A549 (cell line): ENCODE data around the gene DAB2IP. TPM values are rescaled to one million over a fixed set of nuclear protein-coding genes. Genes with fewer than 3 reads are reported as not detected.

ENCODE experiments used
- ATAC-seq, 2 experiments: fragments of 200-7000 bp in 1 of 2; fragments of >200 bp in 1 of 2; cut with Nextera tagmentation in 1 of 2; cut with Tn5 transposase in 1 of 2; 3 replicates each; pipeline versions ENCODE4 v1.8.0 to v1.9.1; 2018 to 2020; ENCODE audit warnings: mild to moderate bottlenecking in 1 of 2, moderate library complexity in 1 of 2
- CTCF ChIA-PET: fragments of 300-600 bp; sonication (Branson Sonifier 250); formaldehyde crosslinking; extraction: SDS; loops from one replicate; lab custom pipeline; 2021; ENCODE audit warnings: antibody characterized with exemption, inconsistent platforms; lab: Yijun Ruan, JAX
- POLR2A ChIA-PET: fragments of 350-600 bp; formaldehyde crosslinking; extraction: SDS; loops from one replicate; lab custom pipeline; 2021; ENCODE audit warnings: antibody characterized with exemption, inconsistent platforms; lab: Yijun Ruan, JAX
- DNase-seq, 2 experiments: peaks; one replicate each; pipeline versions ENCODE4 v3.0.0 to v3.0.0-alpha.2; 2011 to 2016; ENCODE audit warnings: low read depth in 1 of 2, low spot score in 1 of 2
- FAIRE-seq: peaks from 2 replicates; lab custom pipeline; 2011; peaks lifted over from hg19 to GRCh38; lab: Jason Lieb, UNC
- H3K27ac ChIP-seq, 2 experiments: fragments of >200 bp; sonication (Bioruptor Twin); formaldehyde crosslinking; 3 replicates each; pipeline ENCODE4 v1.5.1; 2016 to 2017
- H3K4me1 ChIP-seq: fragments of >200 bp; sonication (Bioruptor Twin); formaldehyde crosslinking; 3 replicates; pipeline ENCODE4 v1.6.1; 2016
- H3K4me2 ChIP-seq: fragments of >200 bp; sonication (Bioruptor Twin); formaldehyde crosslinking; 3 replicates; pipeline ENCODE4 v1.6.1; 2016
- H3K4me3 ChIP-seq: fragments of >200 bp; sonication (Bioruptor Twin); formaldehyde crosslinking; 3 replicates; pipeline ENCODE4 v1.5.1; 2016
- H3K9me3 ChIP-seq: fragments of >200 bp; sonication (Bioruptor Twin); formaldehyde crosslinking; 3 replicates; pipeline ENCODE4 v1.6.1; 2016
- CEBPB ChIP-seq, 2 experiments: fragments of >200 bp in 1 of 2; sonication (Bioruptor Twin) in 1 of 2; formaldehyde crosslinking in 1 of 2; IDR thresholded peaks; 2 replicates each; pipeline ENCODE4 v1.6.1; 2012 to 2016
- CHD4 ChIP-seq: fragments of 200-600 bp; sonication (generic); IDR thresholded peaks from 2 replicates; pipeline ENCODE4 v1.6.1; 2016; ENCODE audit warnings: antibody characterized with exemption, mild to moderate bottlenecking, borderline replicate concordance
- CTCF ChIP-seq: fragments of >200 bp; sonication (Bioruptor Twin); formaldehyde crosslinking; IDR thresholded peaks from 3 replicates; pipeline ENCODE4 v1.5.1; 2016
- FOSL2 ChIP-seq, 2 experiments: fragments of 450-650 bp in 1 of 2; fragments of >200 bp in 1 of 2; sonication (Bioruptor Twin) in 1 of 2; formaldehyde crosslinking; IDR thresholded peaks; 2 replicates each; pipeline versions ENCODE4 v1.5.0 to v1.6.1; 2016 to 2020; ENCODE audit warnings: mild to moderate bottlenecking in 1 of 2, moderate library complexity in 1 of 2
- HOXB13 ChIP-seq: fragments of 250-450 bp; sonication (Bioruptor Pico); IDR thresholded peaks from 2 replicates; pipeline ENCODE4 v1.5.0; 2020; ENCODE audit warnings: low read depth, mild to moderate bottlenecking, moderate library complexity
- HOXB5 ChIP-seq: fragments of 250-450 bp; sonication (Bioruptor Pico); IDR thresholded peaks from 2 replicates; pipeline ENCODE4 v1.5.0; 2020; ENCODE audit warnings: mild to moderate bottlenecking, moderate library complexity
- JUNB ChIP-seq: fragments of >200 bp; sonication (Bioruptor Twin); formaldehyde crosslinking; IDR thresholded peaks from 2 replicates; pipeline ENCODE4 v1.6.1; 2016
- KDM5A ChIP-seq: fragments of 200-600 bp; sonication (generic); IDR thresholded peaks from 2 replicates; pipeline ENCODE4 v1.6.1; 2016; ENCODE audit warnings: antibody characterized with exemption, mild to moderate bottlenecking
- MAX ChIP-seq: IDR thresholded peaks from 2 replicates; pipeline ENCODE4 v1.6.1; 2012
- MAZ ChIP-seq: fragments of 150-350 bp; IDR thresholded peaks from 2 replicates; pipeline ENCODE4 v1.6.1; 2014; ENCODE audit warnings: antibody characterized with exemption, low read depth, low read length, borderline replicate concordance
- MYC ChIP-seq: IDR thresholded peaks from 2 replicates; pipeline ENCODE4 v1.6.1; 2012; ENCODE audit warnings: mild to moderate bottlenecking, inconsistent platforms, low read length, improper control_type of control experiment, borderline replicate concordance
- NFE2L2 ChIP-seq: fragments of 150-350 bp; conservative IDR thresholded peaks from 2 replicates; pipeline ENCODE4 v1.6.1; 2014; ENCODE audit warnings: low read length
- NPAS2 ChIP-seq: fragments of 250-450 bp; sonication (Bioruptor Pico); IDR thresholded peaks from 2 replicates; pipeline ENCODE4 v1.8.0; 2022; ENCODE audit warnings: mild to moderate bottlenecking, moderate library complexity, borderline replicate concordance
- PHF8 ChIP-seq: fragments of 200-600 bp; sonication (generic); IDR thresholded peaks from 2 replicates; pipeline ENCODE4 v1.6.1; 2016; ENCODE audit warnings: low read depth, mild to moderate bottlenecking, antibody characterized with exemption, moderate library complexity, borderline replicate concordance
- POLR2A ChIP-seq: IDR thresholded peaks from 2 replicates; pipeline ENCODE4 v1.6.1; 2012; ENCODE audit warnings: mild to moderate bottlenecking, low read length
- RARB ChIP-seq: fragments of 250-450 bp; sonication (Bioruptor Pico); IDR thresholded peaks from 2 replicates; pipeline ENCODE4 v1.8.0; 2021; ENCODE audit warnings: mild to moderate bottlenecking, moderate library complexity
- RNF2 ChIP-seq: fragments of 200-600 bp; sonication (generic); IDR thresholded peaks from 2 replicates; pipeline ENCODE4 v1.6.1; 2016; ENCODE audit warnings: low read depth, mild to moderate bottlenecking, antibody characterized with exemption, moderate library complexity, borderline replicate concordance
- ZC3H11A ChIP-seq: fragments of 450-650 bp; IDR thresholded peaks from 2 replicates; pipeline ENCODE4 v1.6.1; 2014; ENCODE audit warnings: antibody characterized with exemption, mild to moderate bottlenecking
- ZNF302 ChIP-seq: fragments of 250-450 bp; sonication (Bioruptor Pico); IDR thresholded peaks from 2 replicates; pipeline ENCODE4 v1.9.0; 2021; ENCODE audit warnings: inconsistent platforms, mild to moderate bottlenecking, moderate library complexity
- WGBS: methylation state at CpG from one replicate; pipeline ENCODE4 v1.1.6; 2017; ENCODE audit errors: missing lambda C conversion rate; 5-methylcytosine and 5-hydroxymethylcytosine counted together
- polyA plus RNA-seq, 4 experiments: library from polyadenylated mRNA; depleted of rRNA in 3 of 4; stranded (reverse); fragments of >200 nt; fragmentation: RNase III in 1 of 4; extraction: RNeasy Plus Mini Kit Qiagen cat#74134 plus additional on column Dnase treatment in 1 of 4; gene quantifications; 2 replicates in 3 of 4; 3 replicates in 1 of 4; pipeline ENCODE4 v1.2.3, GENCODE V29; 2011 to 2017

The DAB2IP gene
- polyA plus RNA-seq, 2 of the 4 experiments (the other 2 are of a cell fraction): 9.7 to 13.9 TPM

GRCh38 chr9:121812159-121812735 lies 160.8 kb downstream of the DAB2IP start:
- Histone ChIP-seq H3K27ac (no peak overlapping the region), H3K9me3 (no peaks in the 10 kb centered on the region), H3K4me1 (no peaks in the 10 kb centered on the region), H3K4me2 (no peak overlapping the region), H3K4me3 (no peak overlapping the region)
- ChIA-PET CTCF (interaction anchor here (1.2 to 3.5 kb wide), 3 partner anchors 12 to 266 kb away, joined by 3 to 13 read pairs (median 4); no protein-coding TSS in a partner anchor), POLR2A (no interaction called here)
- TF ChIP-seq MAX: no peak
- no peak for TF ChIP-seq JUNB
- no peak for TF ChIP-seq ZNF302
- TF ChIP-seq CHD4: no peak
- no peak for TF ChIP-seq MAZ
- TF ChIP-seq HOXB13 (CRISPR knock-in tag): no peak
- no peak for DNase-seq
- no peak for ATAC-seq
- FAIRE-seq: no peak
- 57% methylated on average over 10 of the region's 12 CpGs for WGBS

- no peak overlapping the region for H3K27ac ChIP-seq
- no peak for FAIRE-seq
- no peaks in the 10 kb centered on the region for H3K9me3 ChIP-seq
- no peak for DNase-seq
- ChIA-PET CTCF (interaction anchor here (1.1 to 3.5 kb wide), 2 partner anchors 10 to 127 kb away, joined by 3 to 13 read pairs; no protein-coding TSS in a partner anchor), POLR2A (interaction anchor here (0.6 kb wide), 1 partner anchor 1190 kb away, joined by 3 read pairs; no protein-coding TSS in a partner anchor)
- H3K4me1 ChIP-seq: no peaks in the 10 kb centered on the region
- H3K4me2 ChIP-seq: no peak overlapping the region
- TF ChIP-seq KDM5A (no peak), MAX (no peak), RARB (CRISPR knock-in tag) (no peak)
- H3K4me3 ChIP-seq: no peak overlapping the region
- ATAC-seq: no peak
- WGBS: 64% methylated on average over 13 of the region's 13 CpGs
Observed at GRCh38 chr9:121813519-121814210, 162.2 kb downstream of the DAB2IP start.

GRCh38 chr9:121814594-121814993 lies 163.2 kb downstream of the DAB2IP start:
- ChIA-PET CTCF (interaction anchor here (1.1 kb wide), 1 partner anchor 127 kb away, joined by 3 read pairs; no protein-coding TSS in a partner anchor), POLR2A (no interaction called here)
- TF ChIP-seq CEBPB (IDR thresholded peaks at IDR 0.05) (no peak), ZC3H11A (no peak), FOSL2 (IDR thresholded peaks at IDR 0.05) (no peak), FOSL2 (CRISPR knock-in tag; IDR thresholded peaks at IDR 0.05) (no peak), CTCF (no peak), PHF8 (no peak), NFE2L2 (no peak), NPAS2 (no peak), POLR2A (no peak), HOXB5 (no peak), MYC (no peak), RNF2 (no peak)
- FAIRE-seq (no peak), ATAC-seq (no peak), DNase-seq (no peak)
- 55% methylated on average over 10 of the region's 11 CpGs for WGBS
- H3K27ac ChIP-seq: no peak overlapping the region
- no peaks in the 10 kb centered on the region for H3K4me1 ChIP-seq
- H3K4me2 ChIP-seq: no peak overlapping the region
- no peak overlapping the region for H3K4me3 ChIP-seq
- no peaks in the 10 kb centered on the region for H3K9me3 ChIP-seq
